HG03139 (cell line): ENCODE results near the gene PDRG1.

Source experiments
- ATAC-seq: cut with Tn5 transposase; IDR thresholded peaks from one replicate; pipeline ENCODE4 v1.9.1; 2021; ENCODE audit not compliant: unreplicated experiment

PDRG1 gene

DNA sequence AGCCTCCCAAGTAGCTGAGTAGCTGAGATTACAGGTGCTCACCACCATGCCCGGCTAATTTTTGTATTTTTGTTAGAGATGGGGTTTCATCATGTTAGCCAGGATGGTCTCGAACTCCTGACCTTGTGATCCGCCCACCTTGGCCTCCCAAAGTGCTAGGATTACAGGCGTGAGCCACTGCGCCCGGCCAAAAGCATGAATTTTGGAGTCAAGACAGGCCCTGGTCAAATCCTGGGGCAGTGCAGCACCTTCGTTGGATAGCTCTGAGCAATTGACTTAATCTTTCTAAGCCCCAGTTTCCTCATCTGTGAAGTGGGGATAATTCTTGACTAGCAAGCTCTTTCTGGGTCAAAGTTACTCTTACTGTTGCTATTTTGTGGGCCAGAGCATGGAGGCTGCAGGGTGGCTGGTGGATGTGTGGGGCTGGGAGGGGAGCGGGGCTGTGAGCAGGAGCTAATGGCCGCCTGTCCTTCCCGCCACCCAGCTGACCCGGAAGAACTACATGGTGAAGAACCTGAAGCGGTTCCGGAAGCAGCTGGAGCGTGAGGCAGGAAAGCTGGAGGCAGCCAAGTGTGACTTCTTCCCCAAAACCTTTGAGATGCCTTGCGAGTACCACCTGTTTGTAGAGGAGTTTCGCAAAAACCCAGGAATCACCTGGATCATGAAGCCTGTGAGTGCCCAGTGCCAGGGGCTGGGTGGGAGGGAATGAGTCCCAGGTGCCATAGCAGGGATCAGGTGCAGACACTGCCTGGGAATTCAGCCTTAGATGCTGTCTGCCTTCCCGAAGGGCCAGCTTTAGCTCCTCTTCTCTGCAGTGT is 42.4 kb downstream of the PDRG1 start:
- no peak for ATAC-seq

DNA sequence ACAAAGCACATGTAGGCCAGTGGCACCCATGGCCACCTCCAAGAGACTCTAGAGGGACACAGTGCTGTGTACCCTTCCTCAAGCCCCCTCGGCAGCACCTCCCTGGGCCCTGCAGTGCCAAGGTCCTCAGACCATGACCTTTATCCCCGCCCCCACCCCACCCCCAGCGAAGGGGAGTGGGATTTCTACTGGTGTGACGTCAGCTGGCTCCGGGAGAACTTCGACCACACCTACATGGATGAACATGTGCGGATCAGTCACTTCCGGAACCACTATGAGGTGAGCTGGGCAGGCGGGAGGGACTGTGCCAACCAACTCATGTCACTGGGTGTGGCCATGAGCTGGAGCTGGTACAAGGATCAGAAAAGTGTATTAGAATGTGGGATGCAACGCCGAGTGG is 43.4 kb downstream of the PDRG1 start:
- ATAC-seq = no peak

DNA sequence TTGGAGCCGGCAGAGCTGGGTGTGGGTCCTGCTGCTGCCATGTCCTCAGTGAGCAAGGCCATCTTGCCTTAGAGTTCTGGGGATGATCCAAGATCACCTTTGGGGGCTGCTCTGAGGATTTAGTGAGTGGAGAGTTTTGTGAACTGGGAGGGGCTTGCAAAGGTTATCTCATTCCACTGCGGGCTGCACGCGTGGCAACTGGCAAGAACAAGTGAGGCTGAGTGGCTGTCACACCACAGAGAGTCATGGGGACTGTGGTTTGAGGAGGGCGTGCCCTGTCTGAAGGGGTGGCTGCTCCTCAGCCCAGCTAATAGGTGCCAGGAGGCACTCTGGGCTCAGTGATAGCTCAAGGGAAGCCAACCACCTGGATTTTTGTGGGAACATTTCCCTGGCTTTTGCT is 43.8 kb downstream of the PDRG1 start:
- no peak for ATAC-seq

GRCh38 chr20:31907046-31907445 is 44.8 kb downstream of the PDRG1 start:
- ATAC-seq = no peak

- ATAC-seq = no peak
Observed at GRCh38 chr20:31906001-31906400, 45.8 kb downstream of the PDRG1 start.

- ATAC-seq = no peak
Observed at GRCh38 chr20:31903627-31904386, 48.0 kb downstream of the PDRG1 start.

- no peak for ATAC-seq
Observed at GRCh38 chr20:31901615-31902014, 50.2 kb downstream of the PDRG1 start.

DNA sequence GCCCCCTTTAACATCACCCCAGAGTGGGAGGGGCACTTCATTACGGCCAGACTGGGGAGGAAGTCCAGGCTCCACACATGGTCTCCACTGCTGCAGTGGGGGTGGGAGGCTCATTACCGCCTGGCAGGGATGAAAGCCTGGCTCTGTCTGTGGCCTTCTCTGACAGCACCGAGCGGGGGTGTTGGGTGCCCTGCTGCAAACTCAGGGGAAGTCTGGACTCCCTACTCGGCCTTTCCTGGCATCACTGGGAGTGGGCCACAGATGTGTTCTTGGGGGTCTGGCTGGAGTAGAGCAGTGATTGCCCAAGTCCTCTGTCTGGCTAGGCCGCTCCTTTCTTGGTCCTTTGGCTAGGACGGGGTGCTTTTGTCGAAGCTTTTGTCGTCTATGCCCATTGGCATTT is 54.3 kb downstream of the PDRG1 start:
- ATAC-seq = no peak

DNA sequence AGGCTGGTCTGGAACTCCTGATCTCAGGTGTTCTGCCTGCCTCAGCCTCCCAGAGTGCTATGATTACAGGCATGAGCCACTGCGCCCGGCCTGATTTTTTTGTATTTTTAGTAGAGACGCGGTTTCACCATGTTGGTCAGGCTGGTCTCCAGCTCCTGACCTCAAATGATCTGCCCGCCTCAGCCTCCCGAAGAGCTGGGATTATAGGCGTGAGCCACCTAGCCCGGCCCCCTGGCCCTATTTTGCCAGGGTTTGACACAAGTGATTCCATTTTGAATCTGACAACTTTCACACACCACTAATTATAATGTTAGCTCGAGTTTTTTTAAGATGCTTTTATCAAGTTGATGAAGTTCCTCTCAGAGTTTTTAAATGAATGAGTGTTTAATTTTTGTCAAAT is 55.8 kb downstream of the PDRG1 start:
- no peak for ATAC-seq

GRCh38 chr20:31894980-31895675 is 56.7 kb downstream of the PDRG1 start:
- peak; percentile 90 for ATAC-seq
